Panc1 (cell line): ENCODE data around the gene USP6NL.

ENCODE experiments used
- CTCF ChIP-seq: fragments of 450-650 bp; IDR thresholded peaks from 2 replicates; pipeline ENCODE4 v1.5.1; 2017; ENCODE audit warnings: mild to moderate bottlenecking
- REST ChIP-seq, 2 experiments: IDR thresholded peaks; 2 replicates each; pipeline ENCODE4 v1.6.1; 2011 to 2012; ENCODE audit warnings: low read depth in 2 of 2, control low read depth in 1 of 2, low read length in 1 of 2, mild to moderate bottlenecking in 1 of 2, moderate library complexity in 1 of 2; ENCODE audit not compliant: insufficient read depth in 1 of 2

GRCh38 chr10:11444155-11444530, 167.3 kb downstream of the USP6NL start:
- no peak for TF ChIP-seq CTCF
- TF ChIP-seq REST (IDR thresholded peaks at IDR 0.05; ENCODE audit: insufficient read depth in 1 of 2, low read depth in 2 of 2, low read length in 1 of 2), result no peak
